CD4-positive, CD25-positive, alpha-beta regulatory T cell (primary cell): ENCODE measurements around the gene ACSF3. TPM values are rescaled to one million over a fixed set of nuclear protein-coding genes. Genes with fewer than 3 reads are reported as not detected.

ENCODE experiments used
- ATAC-seq, 2 donors: fragments of 150-1000 bp; cut with Tn5 transposase; one replicate each; pipeline ENCODE4 v1.10.0; 2021; ENCODE audit warnings: low read depth in 2 of 2, moderate number of reproducible peaks in 2 of 2, moderate library complexity in 1 of 2
- DNase-seq, 3 donors: peaks; one replicate each; pipeline versions ENCODE4 v3.0.0 to v3.0.0-alpha.2; 2012 to 2022; ENCODE audit warnings: mixed read lengths in 1 of 3
- H3K27ac ChIP-seq: one replicate; pipeline ENCODE4 v1.7.0; 2013; ENCODE audit warnings: mild to moderate bottlenecking, low read length; ENCODE audit not compliant: insufficient read depth, poor library complexity, severe bottlenecking
- H3K27me3 ChIP-seq: one replicate; pipeline ENCODE4 v1.7.0; 2013; ENCODE audit warnings: low read length; ENCODE audit not compliant: control insufficient read depth, insufficient read depth
- H3K36me3 ChIP-seq: one replicate; pipeline ENCODE4 v1.7.0; 2013; ENCODE audit warnings: mild to moderate bottlenecking, low read length, moderate library complexity; ENCODE audit not compliant: control insufficient read depth, insufficient read depth
- H3K4me1 ChIP-seq: 2 replicates; pipeline ENCODE4 v1.7.0; 2013; ENCODE audit warnings: mild to moderate bottlenecking, low read length; ENCODE audit not compliant: insufficient read depth, control insufficient read depth, poor library complexity, severe bottlenecking
- H3K4me3 ChIP-seq: one replicate; pipeline ENCODE4 v1.7.0; 2013; ENCODE audit warnings: low read depth, mild to moderate bottlenecking, low read length, moderate library complexity
- H3K9me3 ChIP-seq, 2 experiments: 1 replicate in 1 of 2; 2 replicates in 1 of 2; pipeline ENCODE4 v1.7.0; 2013; ENCODE audit warnings: low read length in 2 of 2, mild to moderate bottlenecking in 1 of 2, moderate library complexity in 1 of 2; ENCODE audit not compliant: control insufficient read depth in 2 of 2
- H3K27ac Mint-ChIP-seq, 3 donors: one replicate each; pipeline ENCODE4 v1.8.0; 2020 to 2022; ENCODE audit warnings: mild to moderate bottlenecking in 3 of 3, mixed read lengths in 3 of 3, moderate library complexity in 2 of 3
- H3K27me3 Mint-ChIP-seq: one replicate; pipeline ENCODE4 v1.8.0; 2022; ENCODE audit warnings: mild to moderate bottlenecking, mixed read lengths
- H3K36me3 Mint-ChIP-seq: one replicate; pipeline ENCODE4 v1.8.0; 2020; ENCODE audit warnings: mixed read lengths
- H3K4me1 Mint-ChIP-seq, 4 donors: one replicate each; pipeline ENCODE4 v1.8.0; 2020 to 2022; ENCODE audit warnings: mixed read lengths in 4 of 4, mild to moderate bottlenecking in 1 of 4
- H3K4me3 Mint-ChIP-seq, 4 donors: one replicate each; pipeline ENCODE4 v1.8.0; 2020 to 2022; ENCODE audit warnings: mild to moderate bottlenecking in 4 of 4, mixed read lengths in 4 of 4, moderate library complexity in 3 of 4
- H3K9me3 Mint-ChIP-seq, 7 donors: one replicate each; pipeline ENCODE4 v1.8.0; 2020 to 2022; ENCODE audit warnings: mixed read lengths in 7 of 7, mild to moderate bottlenecking in 3 of 7, moderate library complexity in 2 of 7
- polyA plus RNA-seq, 4 donors: library from polyadenylated mRNA; unstranded; fragments of 300-500 nt; fragmentation: Illumina TruSeq; gene quantifications; one replicate each; pipeline ENCODE4 v1.2.3, GENCODE V29; 2021
- total RNA-seq: library from RNA; stranded (reverse); gene quantifications from one replicate; pipeline ENCODE4 v1.2.3, GENCODE V29; 2022

The ACSF3 gene
- total and polyA plus RNA-seq, 5 donors from 2014 or later, result 24.1 to 56.3 (median 29.1) TPM

- Histone ChIP-seq H3K36me3 (no peaks in the 10 kb centered on the region), H3K4me1 (peaks cover 14% of the 10 kb centered on the region), H3K27ac (no peak overlapping the region), H3K27me3 (peaks cover 14% of the 10 kb centered on the region), H3K4me3 (no peak overlapping the region), H3K9me3 (no peaks in the 10 kb centered on the region)
- no peak overlapping the region for H3K27ac Mint-ChIP-seq
- peaks cover 43% of the 10 kb centered on the region for H3K27me3 Mint-ChIP-seq
- no peaks in the 10 kb centered on the region for H3K36me3 Mint-ChIP-seq
- no peak for ATAC-seq
- peaks cover 0 to 6% (median 0%) of the 10 kb centered on the region in 7 donors for H3K9me3 Mint-ChIP-seq
- H3K4me3 Mint-ChIP-seq, result peak overlapping the region; percentile 67 to 77 (median 74)
- DNase-seq, result no peak
- H3K4me1 Mint-ChIP-seq, result peaks cover 0 to 21% (median 8%) of the 10 kb centered on the region in 4 donors
These were observed 109.0 kb downstream of the ACSF3 start for GRCh38 chr16:89202422-89203215.

Other genes starting within 250 kb of the ACSF3 start
- gene GALNS, start 236.9 kb upstream of the ACSF3 start, total RNA-seq, result 63.1 TPM
- gene GALNS, start 236.9 kb upstream of the ACSF3 start, polyA plus RNA-seq, result 10 to 100 TPM in 3 of 4 donors, 1 to 10 TPM in 1; 8.1 to 13.9 (median 11.3) TPM
- gene TRAPPC2L, start 236.7 kb upstream of the ACSF3 start, total RNA-seq, result 49.5 TPM
- 100 to 1,000 TPM; 111 to 164 (median 131) TPM for gene TRAPPC2L, start 236.7 kb upstream of the ACSF3 start, polyA plus RNA-seq
- gene PABPN1L, start 227.2 kb upstream of the ACSF3 start, total RNA-seq, result not detected
- gene PABPN1L, start 227.2 kb upstream of the ACSF3 start, polyA plus RNA-seq, result not detected
- gene CBFA2T3, start 116.6 kb upstream of the ACSF3 start, total RNA-seq, result 1.3 TPM
- under 1 TPM in 1 of 4 donors, not detected in 3; 0.25 TPM for gene CBFA2T3, start 116.6 kb upstream of the ACSF3 start, polyA plus RNA-seq
- 0.17 TPM for gene CDH15, start 77.9 kb downstream of the ACSF3 start, total RNA-seq
- gene CDH15, start 77.9 kb downstream of the ACSF3 start, polyA plus RNA-seq, result not detected
- not detected for gene SLC22A31, start 106.7 kb downstream of the ACSF3 start, total RNA-seq
- under 1 TPM in 1 of 4 donors, not detected in 3; 0.14 TPM for gene SLC22A31, start 106.7 kb downstream of the ACSF3 start, polyA plus RNA-seq
- gene ZNF778, start 123.9 kb downstream of the ACSF3 start, total RNA-seq, result 7.9 TPM
- gene ZNF778, start 123.9 kb downstream of the ACSF3 start, polyA plus RNA-seq, result 1 to 10 TPM; 3.3 to 4.9 (median 3.9) TPM